Renal pelvis (tissue), 4 donors: Measurements from ENCODE around the gene C6orf136. TPM values are rescaled to one million over a fixed set of nuclear protein-coding genes. Genes with fewer than 3 reads are reported as not detected.

Source experiments
- DNase-seq: peaks from one replicate; pipeline ENCODE4 v3.0.0-alpha.2; 2013
- polyA plus RNA-seq, 3 donors: library from polyadenylated mRNA; unstranded; fragments of 120-200 nt; gene quantifications; one replicate each; pipeline ENCODE4 v1.2.1, GENCODE V29; 2013; ENCODE audit not compliant: insufficient read length in 3 of 3

The C6orf136 gene
- polyA plus RNA-seq, 3 donors = 17.6 to 25.5 (median 22.9) TPM

DNA sequence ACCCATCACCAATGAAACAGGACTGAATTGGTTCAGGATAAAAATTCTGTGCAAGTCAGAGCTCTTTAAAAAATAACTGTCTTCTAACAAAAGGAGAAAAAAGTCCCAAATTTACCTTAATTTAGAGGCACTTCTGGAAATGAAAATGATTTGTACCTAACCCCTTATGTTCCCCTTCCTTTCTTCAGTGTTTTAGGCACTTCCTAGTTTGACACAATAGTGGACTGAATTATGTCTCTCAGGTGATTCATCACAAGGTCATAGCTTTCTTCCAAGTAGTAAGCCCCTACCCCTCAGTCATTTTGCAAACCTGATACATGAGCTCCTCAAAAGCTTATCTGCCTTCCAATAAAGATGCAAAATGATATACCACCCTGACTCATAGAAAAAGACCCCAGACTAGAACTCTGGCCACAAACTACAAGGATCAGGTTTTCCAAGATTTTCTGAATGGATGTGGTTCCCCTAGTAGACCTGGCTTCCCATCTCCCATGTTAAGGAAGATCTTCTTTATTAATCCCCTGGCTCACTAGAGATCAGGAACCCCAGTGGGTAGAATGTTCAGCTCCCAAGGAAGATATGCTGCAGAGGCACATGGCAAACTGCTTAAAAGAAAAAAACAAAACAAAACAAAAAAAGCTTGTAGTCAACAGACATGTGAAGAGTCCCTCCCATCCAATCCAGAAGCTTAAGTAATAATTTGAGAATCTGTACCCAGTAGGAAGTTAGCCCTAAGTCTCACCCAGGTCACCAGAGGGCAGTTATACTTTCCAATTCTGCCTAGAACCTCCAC is 33.5 kb upstream of the C6orf136 start:
- no peak for DNase-seq

DNA sequence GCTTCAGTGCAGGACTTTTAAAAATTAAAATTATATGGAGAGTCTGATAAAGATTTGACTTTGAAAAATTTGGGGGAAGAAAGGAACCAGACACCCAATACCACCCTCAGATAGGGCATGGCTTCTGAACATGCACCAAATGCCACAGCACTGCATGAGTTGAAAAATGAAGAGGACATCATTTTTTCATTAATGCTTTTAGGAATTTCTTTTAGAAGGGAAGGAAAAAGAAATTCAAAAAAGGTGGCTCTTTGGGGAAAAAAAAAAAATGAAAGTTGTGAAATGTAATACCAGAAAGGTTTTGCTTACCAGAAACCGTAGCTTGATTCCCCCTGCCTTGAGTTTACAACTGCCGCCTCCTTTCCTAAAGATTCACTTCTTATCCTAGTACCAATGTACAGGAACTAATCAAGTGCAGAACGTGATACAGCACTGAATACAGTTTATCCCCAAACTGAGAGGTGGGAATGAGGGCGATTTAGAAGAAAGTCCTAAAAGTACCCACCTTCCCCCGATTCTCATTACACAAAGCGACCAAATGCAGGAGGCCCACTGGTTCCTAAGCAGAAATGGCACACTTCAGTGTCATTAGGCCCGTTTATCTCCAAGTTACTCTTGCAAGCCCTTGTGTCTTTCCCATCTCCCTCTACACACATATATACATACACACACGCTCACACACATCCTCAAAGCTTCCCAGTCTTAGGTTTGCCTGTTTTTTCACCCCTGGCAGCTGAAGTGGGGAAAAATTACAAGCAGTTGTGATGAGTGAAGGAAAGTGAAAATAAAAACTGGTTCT is 32.7 kb upstream of the C6orf136 start:
- DNase-seq = no peak

DNA sequence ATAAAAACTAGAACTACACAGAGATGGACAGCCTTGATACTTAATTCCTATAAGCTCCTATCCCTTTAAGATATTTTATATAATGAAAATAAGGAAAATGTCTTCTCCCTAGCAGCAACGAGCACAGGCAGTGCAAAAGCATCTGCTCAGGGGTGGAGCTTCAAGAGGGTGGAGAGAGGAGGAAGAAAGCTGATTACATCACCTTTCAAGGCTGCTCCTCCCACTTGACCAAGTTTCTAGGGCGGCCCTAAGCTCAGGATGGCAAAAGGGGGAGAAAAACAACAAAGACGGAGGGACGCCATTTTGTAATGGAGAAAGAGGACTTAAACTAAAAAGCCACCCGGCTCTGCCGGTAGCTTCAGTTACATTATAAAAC is 32.1 kb upstream of the C6orf136 start:
- DNase-seq = peak; percentile 99

GRCh38 chr6:30615219-30615957 is 31.5 kb upstream of the C6orf136 start:
- peak; percentile 82 for DNase-seq

DNA sequence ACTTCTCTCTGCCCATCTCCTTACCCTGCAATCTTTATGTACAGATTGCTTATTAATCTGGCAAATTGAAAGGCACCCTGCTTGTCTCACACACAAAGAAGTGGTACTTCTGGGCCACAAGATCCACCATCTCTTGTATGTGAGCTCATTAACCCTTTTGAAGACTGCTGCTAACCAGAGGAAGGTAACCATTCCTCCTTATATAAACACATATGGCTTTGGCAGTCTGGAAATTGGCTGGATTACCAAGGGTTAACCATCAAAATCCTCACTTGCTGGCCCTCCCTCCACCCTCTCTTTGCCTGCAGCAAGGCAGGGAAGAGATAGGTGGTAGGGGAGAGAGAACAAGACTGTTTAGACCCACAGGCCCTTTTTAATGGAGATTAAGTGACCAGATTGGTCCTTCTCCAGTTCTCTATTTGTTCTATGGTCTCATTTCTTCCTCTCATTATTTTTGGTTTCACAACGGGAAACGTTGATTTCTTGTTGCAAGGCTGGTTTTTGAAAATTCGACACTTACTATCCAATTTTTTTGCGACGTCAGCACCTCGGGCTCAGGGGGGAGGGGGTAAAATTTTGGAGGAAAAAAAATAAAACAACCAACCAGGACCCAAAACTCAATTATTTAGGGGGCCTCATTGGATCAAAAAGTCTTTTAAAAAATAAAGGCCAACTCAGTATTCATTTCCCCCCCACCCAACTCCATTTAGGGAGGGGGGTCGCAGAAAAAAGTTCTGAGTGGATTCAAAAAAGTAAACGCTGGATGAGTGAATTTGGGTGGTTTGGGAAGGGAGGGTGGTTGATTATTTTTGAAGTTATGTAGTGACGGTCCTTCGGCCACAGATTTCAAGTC is 30.7 kb upstream of the C6orf136 start:
- peak; percentile 40 for DNase-seq

DNA sequence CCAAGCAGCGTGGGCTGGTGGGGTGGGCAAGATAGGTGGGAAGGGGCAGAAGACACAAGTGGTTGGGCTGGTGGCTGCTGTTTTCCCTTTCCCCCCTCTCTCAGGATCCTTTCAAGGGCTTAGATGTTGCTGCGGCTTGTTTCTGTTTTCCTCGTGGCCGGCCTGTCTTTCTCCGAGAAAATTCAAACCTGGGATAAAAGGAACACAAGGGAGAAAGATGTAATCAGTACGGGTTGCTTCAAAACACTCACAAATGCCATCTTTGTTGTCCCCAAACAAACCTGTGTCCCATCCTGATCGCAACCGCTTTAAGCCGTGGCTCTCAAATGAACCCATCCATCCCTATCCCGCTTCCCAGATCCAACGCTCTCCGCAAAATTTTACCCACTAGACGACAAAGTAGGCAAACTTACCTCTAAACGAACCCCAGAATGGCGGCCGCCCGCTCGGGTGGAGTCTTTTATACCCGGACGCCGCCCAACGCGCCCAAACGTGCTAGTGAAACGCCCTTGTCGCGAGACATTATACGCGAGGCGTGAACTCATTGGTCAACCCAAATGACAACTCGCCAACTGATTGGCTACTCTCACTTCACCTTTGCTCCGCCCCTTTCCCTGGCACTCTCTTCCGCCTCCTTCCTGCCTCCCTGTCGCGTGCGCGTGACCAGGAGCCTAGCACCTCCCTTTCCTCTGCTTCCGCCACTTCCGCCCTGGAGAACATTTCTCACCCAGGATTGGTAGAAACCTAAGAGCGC is 29.9 kb upstream of the C6orf136 start, which contains the start of gene PPP1R10:
Gene PPP1R10, minus strand, starts transcription at position 433 of the 754 bp plus-strand sequence. CDS start 7,299 bp downstream, outside the sequence.
- peak; percentile 100 for DNase-seq

- DNase-seq = peak; percentile 99
Measured at GRCh38 chr6:30617565-30618269, 29.2 kb upstream of the C6orf136 start, which contains the start of gene MRPS18B. Gene MRPS18B, plus strand, starts transcription at chr6:30617840. Its CDS starts 26 bp downstream, at chr6:30617866.

DNA sequence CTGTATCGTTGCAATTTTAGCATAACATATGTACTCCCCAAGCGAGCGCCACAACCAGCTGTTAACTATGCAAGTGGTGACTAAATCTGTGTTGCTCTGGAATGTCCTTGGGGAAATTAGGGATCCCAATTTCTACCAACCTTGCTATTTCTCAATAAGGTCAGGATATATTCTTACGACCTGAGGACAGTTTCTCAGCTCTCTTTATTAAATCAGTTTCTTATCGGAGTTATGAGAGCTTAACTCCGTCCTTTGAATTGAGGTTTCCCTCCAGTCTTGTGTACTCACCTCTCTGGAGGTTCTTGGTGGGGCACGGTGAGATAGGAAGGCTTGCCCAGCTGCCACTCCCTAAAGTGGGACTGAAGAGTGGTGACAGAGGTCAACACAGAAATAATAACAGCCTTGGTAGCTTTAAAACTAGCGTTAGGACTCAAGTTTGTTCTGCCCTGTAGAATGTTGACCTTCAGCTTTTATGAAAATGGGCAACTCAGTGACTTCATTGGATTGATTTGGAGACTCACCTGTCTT is 28.6 kb upstream of the C6orf136 start:
- DNase-seq = no peak

- no peak for DNase-seq
Measured at GRCh38 chr6:30619561-30619960, 27.4 kb upstream of the C6orf136 start.

GRCh38 chr6:30625511-30625910 is 21.4 kb upstream of the C6orf136 start:
- DNase-seq = no peak

GRCh38 chr6:30626484-30627366 is 20.2 kb upstream of the C6orf136 start, which contains the start of gene ATAT1:
Gene ATAT1, plus strand, starts transcription at chr6:30626874.
- DNase-seq = peak; percentile 85

GRCh38 chr6:30635834-30636233 is 11.1 kb upstream of the C6orf136 start:
- no peak for DNase-seq

DNA sequence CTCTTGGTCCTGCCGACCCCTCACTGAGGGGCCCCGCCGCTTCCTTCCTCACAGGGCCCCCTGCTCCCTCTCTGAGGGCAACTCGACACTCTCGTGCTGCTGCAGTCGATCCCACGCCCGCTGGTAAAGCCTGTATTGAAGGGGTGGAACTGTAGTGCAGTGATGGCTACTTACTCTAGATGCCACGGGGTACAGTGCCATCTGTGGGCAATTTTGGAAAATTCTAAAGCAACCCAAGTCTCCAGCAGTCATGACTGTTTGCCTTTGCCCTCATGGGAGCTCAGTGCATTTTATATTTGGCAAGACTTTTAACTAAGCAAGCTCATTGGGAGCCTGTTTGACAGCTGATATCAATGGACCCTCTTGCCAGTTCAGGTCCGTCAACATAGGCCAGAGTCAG is 6.5 kb upstream of the C6orf136 start:
- no peak for DNase-seq

GRCh38 chr6:30641048-30641447 is 5.9 kb upstream of the C6orf136 start:
- no peak for DNase-seq

DNA sequence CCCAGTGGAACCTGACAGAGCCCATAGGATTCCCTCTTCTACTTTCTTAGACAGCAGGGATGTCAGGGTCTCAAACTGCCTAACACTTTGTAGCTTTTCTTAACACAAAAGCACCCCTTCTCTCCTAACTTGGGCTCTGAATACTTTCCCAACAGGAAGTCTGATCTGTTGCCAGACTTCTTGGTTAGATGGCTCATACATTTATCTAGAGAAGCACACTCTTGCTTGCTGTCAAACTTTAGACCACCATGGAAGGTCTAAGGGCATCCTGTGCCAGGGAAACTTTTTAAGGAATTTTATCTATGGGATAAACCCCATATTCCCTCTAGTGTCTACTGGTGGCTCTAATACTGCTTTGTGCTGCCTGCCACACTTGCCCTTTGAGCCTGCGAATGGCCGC is 3.3 kb upstream of the C6orf136 start:
- no peak for DNase-seq

GRCh38 chr6:30644769-30645168 is 2.2 kb upstream of the C6orf136 start:
- no peak for DNase-seq

DNA sequence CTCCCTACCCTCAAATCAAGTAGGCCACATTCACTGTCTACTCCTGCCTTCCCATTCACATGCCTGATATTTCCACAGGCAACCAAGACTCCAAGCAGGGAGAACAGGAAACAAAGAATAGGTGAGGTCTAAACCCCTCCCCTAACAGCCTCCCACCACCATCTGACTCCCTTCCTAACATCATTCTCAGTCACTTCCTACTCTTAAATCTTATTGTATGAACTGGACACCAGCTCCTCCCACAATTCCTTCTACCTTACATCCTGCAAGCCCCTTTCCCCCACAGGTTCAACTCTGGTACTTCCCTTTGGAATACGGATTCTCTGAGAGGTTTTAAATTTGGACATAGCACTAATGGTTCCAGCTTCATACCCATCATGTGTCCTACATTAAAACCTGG is 944 bp upstream of the C6orf136 start:
- DNase-seq = no peak
